Measurements from ENCODE around the gene ATP10B.

ATP10B gene

GRCh38 chr5:160668356-160668755 is 183.7 kb downstream of the ATP10B start:
- ChIA-PET CTCF (no interaction called here), POLR2A (no interaction called here)
- DNase-seq (ENCODE audit: extremely low spot score), result no peak
- TF ChIP-seq HDGF (IDR thresholded peaks at IDR 0.05; ENCODE audit: borderline replicate concordance), result no peak
- TF ChIP-seq L3MBTL2 (conservative IDR thresholded peaks at IDR 0.05), result no peak

GRCh38 chr5:160667160-160667559 is 184.9 kb downstream of the ATP10B start:
- ChIA-PET POLR2A (no interaction called here), CTCF (no interaction called here)
- DNase-seq (ENCODE audit: extremely low spot score), result no peak
- TF ChIP-seq FOXM1 (IDR thresholded peaks at IDR 0.05; ENCODE audit: borderline replicate concordance) (no peak), BHLHE40 (IDR thresholded peaks at IDR 0.05; ENCODE audit: borderline replicate concordance) (no peak), PKNOX1 (IDR thresholded peaks at IDR 0.05) (no peak), TARDBP (IDR thresholded peaks at IDR 0.05) (no peak), LEF1 (IDR thresholded peaks at IDR 0.05; ENCODE audit: borderline replicate concordance) (no peak), FOXA1 (IDR thresholded peaks at IDR 0.05) (no peak), L3MBTL2 (conservative IDR thresholded peaks at IDR 0.05) (no peak), ARNT (IDR thresholded peaks at IDR 0.05) (no peak), NFRKB (IDR thresholded peaks at IDR 0.05) (no peak)

GRCh38 chr5:160665460-160665859 is 186.6 kb downstream of the ATP10B start:
- no peak for DNase-seq (ENCODE audit: extremely low spot score)
- TF ChIP-seq HDGF (IDR thresholded peaks at IDR 0.05; ENCODE audit: borderline replicate concordance) (no peak), ZNF384 (IDR thresholded peaks at IDR 0.05) (no peak), FOXK2 (IDR thresholded peaks at IDR 0.05) (no peak), ARNT (IDR thresholded peaks at IDR 0.05) (no peak), BHLHE40 (IDR thresholded peaks at IDR 0.05; ENCODE audit: borderline replicate concordance) (no peak), PKNOX1 (IDR thresholded peaks at IDR 0.05) (no peak), TARDBP (IDR thresholded peaks at IDR 0.05) (no peak), CTBP1 (IDR thresholded peaks at IDR 0.05; ENCODE audit: borderline replicate concordance) (no peak)
- CTCF ChIA-PET, result no interaction called here
- POLR2A ChIA-PET, result no interaction called here

- DNase-seq (ENCODE audit: extremely low spot score), result no peak
- POLR2A ChIA-PET, result no interaction called here
- no peak for TF ChIP-seq BHLHE40 (IDR thresholded peaks at IDR 0.05; ENCODE audit: borderline replicate concordance)
- no peak for TF ChIP-seq ARNT (IDR thresholded peaks at IDR 0.05)
- TF ChIP-seq SP1 (IDR thresholded peaks at IDR 0.05), result no peak
- no peak for TF ChIP-seq FOXK2 (IDR thresholded peaks at IDR 0.05)
- no peak for TF ChIP-seq NFRKB (IDR thresholded peaks at IDR 0.05)
- no peak for TF ChIP-seq SUZ12 (IDR thresholded peaks at IDR 0.05)
- no peak for TF ChIP-seq ELF4 (IDR thresholded peaks at IDR 0.05)
- TF ChIP-seq FOXM1 (IDR thresholded peaks at IDR 0.05; ENCODE audit: borderline replicate concordance), result no peak
- TF ChIP-seq TARDBP (IDR thresholded peaks at IDR 0.05), result no peak
- TF ChIP-seq PKNOX1 (IDR thresholded peaks at IDR 0.05), result no peak
- no peak for TF ChIP-seq FOXA1 (IDR thresholded peaks at IDR 0.05)
- CTCF ChIA-PET, result no interaction called here
Observed at GRCh38 chr5:160660132-160660531, 191.9 kb downstream of the ATP10B start.

- POLR2A ChIA-PET, result no interaction called here
- CTCF ChIA-PET, result no interaction called here
- TF ChIP-seq NFRKB (IDR thresholded peaks at IDR 0.05) (no peak), ELF4 (IDR thresholded peaks at IDR 0.05) (no peak), FOXK2 (IDR thresholded peaks at IDR 0.05) (no peak), PKNOX1 (IDR thresholded peaks at IDR 0.05) (no peak), SUZ12 (IDR thresholded peaks at IDR 0.05) (no peak), TARDBP (IDR thresholded peaks at IDR 0.05) (no peak), BHLHE40 (IDR thresholded peaks at IDR 0.05; ENCODE audit: borderline replicate concordance) (no peak), SP1 (IDR thresholded peaks at IDR 0.05) (no peak), FOXA1 (IDR thresholded peaks at IDR 0.05) (no peak), L3MBTL2 (conservative IDR thresholded peaks at IDR 0.05) (no peak), CTBP1 (IDR thresholded peaks at IDR 0.05; ENCODE audit: borderline replicate concordance) (no peak), HDGF (IDR thresholded peaks at IDR 0.05; ENCODE audit: borderline replicate concordance) (no peak), LEF1 (IDR thresholded peaks at IDR 0.05; ENCODE audit: borderline replicate concordance) (no peak), ZNF384 (IDR thresholded peaks at IDR 0.05) (no peak)
- no peak for DNase-seq (ENCODE audit: extremely low spot score)
Observed at GRCh38 chr5:160657622-160658458, 194.2 kb downstream of the ATP10B start.

- POLR2A ChIA-PET, result no interaction called here
- CTCF ChIA-PET, result no interaction called here
- TF ChIP-seq LEF1 (IDR thresholded peaks at IDR 0.05; ENCODE audit: borderline replicate concordance) (no peak), SUZ12 (IDR thresholded peaks at IDR 0.05) (no peak), FOXA1 (IDR thresholded peaks at IDR 0.05) (no peak), L3MBTL2 (conservative IDR thresholded peaks at IDR 0.05) (no peak), ELF4 (IDR thresholded peaks at IDR 0.05) (no peak), CTBP1 (IDR thresholded peaks at IDR 0.05; ENCODE audit: borderline replicate concordance) (no peak), SP1 (IDR thresholded peaks at IDR 0.05) (no peak), HDGF (IDR thresholded peaks at IDR 0.05; ENCODE audit: borderline replicate concordance) (no peak), NFRKB (IDR thresholded peaks at IDR 0.05) (no peak), ARNT (IDR thresholded peaks at IDR 0.05) (no peak), FOXK2 (IDR thresholded peaks at IDR 0.05) (no peak), BHLHE40 (IDR thresholded peaks at IDR 0.05; ENCODE audit: borderline replicate concordance) (no peak), PKNOX1 (IDR thresholded peaks at IDR 0.05) (no peak), FOXM1 (IDR thresholded peaks at IDR 0.05; ENCODE audit: borderline replicate concordance) (no peak), ZNF384 (IDR thresholded peaks at IDR 0.05) (no peak), TARDBP (IDR thresholded peaks at IDR 0.05) (no peak)
- DNase-seq (ENCODE audit: extremely low spot score), result no peak
Observed at GRCh38 chr5:160657068-160657507, 194.9 kb downstream of the ATP10B start.

Data from HEK293T (cell line).